Colonic mucosa (tissue), 4 donors: ENCODE measurements around the gene OMP. TPM values are rescaled to one million over a fixed set of nuclear protein-coding genes. Genes with fewer than 3 reads are reported as not detected.

Experiments
- DNase-seq: peaks from one replicate; pipeline ENCODE4 v3.0.0-alpha.2; 2020
- H3K27ac ChIP-seq: fragments of 200-600 bp; one replicate; pipeline ENCODE4 v1.8.0; 2021
- H3K27me3 ChIP-seq: fragments of 200-600 bp; one replicate; pipeline ENCODE4 v1.8.0; 2021
- H3K36me3 ChIP-seq: fragments of 200-600 bp; one replicate; pipeline ENCODE4 v1.8.0; 2021
- H3K4me1 ChIP-seq: fragments of 200-600 bp; one replicate; pipeline ENCODE4 v1.8.0; 2021; ENCODE audit warnings: mild to moderate bottlenecking
- H3K4me3 ChIP-seq: fragments of 200-600 bp; one replicate; pipeline ENCODE4 v1.8.0; 2021
- H3K9ac ChIP-seq, 2 donors: one replicate each; pipeline ENCODE4 v1.7.0; 2013; ENCODE audit warnings: control low read depth in 2 of 2, low read depth in 2 of 2, low read length in 2 of 2
- H3K9me3 ChIP-seq: fragments of 200-600 bp; one replicate; pipeline ENCODE4 v1.8.0; 2021
- intact Hi-C: fragments of 100-400 bp; cut with DNase I; formaldehyde crosslinking; loops from one replicate; pipeline ENCODE4 v1.14.1; 2022
- total RNA-seq, 2 donors: library from RNA; stranded (reverse); fragmentation: NEBNext Ultra II Directional in 1 of 2; extraction: Animal tissue kit (Norgen Biotek cat#: 25700) in 1 of 2; gene quantifications; one replicate each; pipeline ENCODE4 v1.2.1, GENCODE V29; 2021
- TF ChIP-seq, protein P1 (sequence below): fragments of 200-600 bp; IDR thresholded peaks from one replicate; pipeline ENCODE4 v1.8.0; 2022; ENCODE audit warnings: antibody characterized with exemption, mild to moderate bottlenecking
- donor health status: healthy.
- donor health status: DM: no; HTN: no; CAD: no.
- donor health status: DM: no; HTN: no; CAD: no.

Gene OMP
- total RNA-seq, 2 donors from 2014 or later = 7.5 to 16.8 TPM

DNA sequence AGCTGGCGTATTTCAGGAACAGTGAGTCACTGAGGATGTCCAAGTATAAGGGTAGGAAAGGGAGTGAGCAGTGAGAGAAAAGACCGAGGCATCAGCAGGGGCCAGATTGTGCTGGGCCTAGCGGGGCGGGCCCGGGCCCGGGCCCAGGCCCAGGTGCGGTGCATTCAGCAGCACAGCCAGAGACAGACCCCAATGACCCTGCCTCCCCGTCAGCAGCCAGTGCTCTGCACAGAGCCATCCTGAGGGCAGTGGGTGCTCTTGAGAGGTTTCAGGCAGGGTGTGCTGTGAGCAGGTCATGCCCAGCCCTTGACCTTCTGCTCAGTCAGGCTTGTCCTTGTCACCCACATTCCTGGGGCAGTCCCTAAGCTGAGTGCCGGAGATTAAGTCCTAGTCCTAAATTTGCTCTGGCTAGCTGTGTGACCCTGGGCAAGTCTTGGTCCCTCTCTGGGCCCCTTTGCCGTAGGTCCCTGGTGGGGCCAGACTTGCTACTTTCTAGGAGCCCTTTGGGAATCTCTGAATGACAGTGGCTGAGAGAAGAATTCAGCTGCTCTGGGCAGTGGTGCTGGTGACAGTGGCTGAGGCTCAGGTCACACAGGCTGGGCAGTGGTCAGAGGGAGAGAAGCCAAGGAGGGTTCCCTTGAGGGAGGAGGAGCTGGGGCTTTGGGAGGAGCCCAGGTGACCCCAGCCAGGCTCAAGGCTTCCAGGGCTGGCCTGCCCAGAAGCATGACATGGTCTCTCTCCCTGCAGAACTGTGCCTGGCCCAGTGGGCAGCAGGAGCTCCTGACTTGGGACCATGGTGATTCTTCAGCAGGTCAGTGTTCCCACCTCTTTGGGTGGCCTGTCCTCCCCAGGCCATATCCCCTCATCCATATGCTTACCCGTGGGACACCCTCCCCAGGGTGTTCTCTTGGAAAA is 27.5 kb downstream of the OMP start:
- peaks cover 8% of the 10 kb centered on the region for H3K4me1 ChIP-seq
- H3K9ac ChIP-seq = no peak overlapping the region
- H3K27me3 ChIP-seq = no peaks in the 10 kb centered on the region
- intact Hi-C loops = loop anchor here (5.0 kb wide), 1 partner anchor 422 kb away; no protein-coding TSS in a partner anchor
- H3K27ac ChIP-seq = no peak overlapping the region
- TF ChIP-seq, protein P1, sequence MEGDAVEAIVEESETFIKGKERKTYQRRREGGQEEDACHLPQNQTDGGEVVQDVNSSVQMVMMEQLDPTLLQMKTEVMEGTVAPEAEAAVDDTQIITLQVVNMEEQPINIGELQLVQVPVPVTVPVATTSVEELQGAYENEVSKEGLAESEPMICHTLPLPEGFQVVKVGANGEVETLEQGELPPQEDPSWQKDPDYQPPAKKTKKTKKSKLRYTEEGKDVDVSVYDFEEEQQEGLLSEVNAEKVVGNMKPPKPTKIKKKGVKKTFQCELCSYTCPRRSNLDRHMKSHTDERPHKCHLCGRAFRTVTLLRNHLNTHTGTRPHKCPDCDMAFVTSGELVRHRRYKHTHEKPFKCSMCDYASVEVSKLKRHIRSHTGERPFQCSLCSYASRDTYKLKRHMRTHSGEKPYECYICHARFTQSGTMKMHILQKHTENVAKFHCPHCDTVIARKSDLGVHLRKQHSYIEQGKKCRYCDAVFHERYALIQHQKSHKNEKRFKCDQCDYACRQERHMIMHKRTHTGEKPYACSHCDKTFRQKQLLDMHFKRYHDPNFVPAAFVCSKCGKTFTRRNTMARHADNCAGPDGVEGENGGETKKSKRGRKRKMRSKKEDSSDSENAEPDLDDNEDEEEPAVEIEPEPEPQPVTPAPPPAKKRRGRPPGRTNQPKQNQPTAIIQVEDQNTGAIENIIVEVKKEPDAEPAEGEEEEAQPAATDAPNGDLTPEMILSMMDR = no peak
- no peaks in the 10 kb centered on the region for H3K36me3 ChIP-seq
- DNase-seq = no peak
- H3K9me3 ChIP-seq = no peaks in the 10 kb centered on the region
- no peak overlapping the region for H3K4me3 ChIP-seq

DNA sequence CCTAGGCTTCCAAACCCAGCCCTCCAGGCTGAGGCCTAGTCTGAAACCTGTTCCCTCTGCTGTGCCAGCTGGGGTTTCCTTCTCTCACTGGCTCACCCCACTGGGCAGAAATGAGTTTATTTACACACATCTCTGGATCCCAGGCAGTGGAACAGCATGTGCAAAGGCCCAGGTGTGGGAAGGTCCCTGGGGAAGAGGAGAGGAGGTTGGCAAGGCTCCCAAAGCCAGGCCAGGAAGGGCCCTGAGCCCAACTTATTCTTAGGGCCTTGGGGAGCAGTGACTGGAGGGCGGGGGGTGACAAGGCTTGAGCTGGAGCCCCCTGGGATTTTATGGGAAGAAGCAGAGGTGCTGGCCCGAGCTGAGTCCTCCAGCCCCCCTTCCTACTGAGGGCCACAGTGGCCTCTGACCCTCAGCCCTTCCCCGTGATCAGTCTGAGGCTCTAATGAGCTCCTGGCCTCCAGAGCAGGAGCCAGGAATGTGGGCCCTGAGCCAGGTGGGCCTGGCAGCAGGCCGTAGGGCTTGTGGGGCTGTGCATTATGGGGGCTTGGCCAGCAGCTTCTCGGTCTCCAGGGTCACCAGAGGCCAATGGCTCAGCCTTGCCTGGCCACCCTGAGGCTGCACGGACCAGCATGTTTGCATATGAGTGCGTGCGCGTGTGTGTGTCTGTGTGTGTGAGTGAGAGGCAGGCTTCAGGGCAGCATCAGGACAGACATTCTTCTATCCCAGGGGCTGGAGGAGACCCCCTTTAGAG is 28.3 kb downstream of the OMP start:
- TF ChIP-seq, protein P1 = no peak
- Histone ChIP-seq H3K36me3 (no peaks in the 10 kb centered on the region), H3K9ac (no peak overlapping the region), H3K9me3 (no peaks in the 10 kb centered on the region), H3K27ac (no peak overlapping the region), H3K27me3 (no peaks in the 10 kb centered on the region), H3K4me1 (peaks cover 8% of the 10 kb centered on the region), H3K4me3 (no peak overlapping the region)
- DNase-seq = no peak
- intact Hi-C loops = no loop called here

DNA sequence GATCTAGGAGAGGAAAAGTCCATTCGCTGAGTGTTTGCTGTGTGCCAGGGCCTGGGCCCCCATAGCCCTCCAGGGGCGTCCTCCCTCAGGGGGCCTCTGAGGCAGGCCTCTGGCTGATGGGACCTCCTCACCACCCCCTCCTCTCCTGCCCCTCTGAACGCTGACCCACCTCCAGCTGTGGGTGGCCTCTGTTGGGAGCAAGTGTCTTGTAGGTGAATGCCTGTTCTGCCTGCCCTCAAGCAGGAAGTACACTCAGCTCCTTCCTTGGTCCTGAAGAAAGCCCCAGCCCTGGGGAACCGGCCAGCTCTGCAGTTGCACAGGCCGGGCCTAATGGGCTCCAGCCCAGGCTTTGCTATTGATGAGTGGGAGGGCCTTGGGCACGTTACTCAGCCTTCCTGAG is 28.9 kb downstream of the OMP start:
- Histone ChIP-seq H3K9me3 (no peaks in the 10 kb centered on the region), H3K36me3 (no peaks in the 10 kb centered on the region), H3K4me1 (peaks cover 8% of the 10 kb centered on the region), H3K27ac (no peak overlapping the region), H3K9ac (no peak overlapping the region), H3K27me3 (no peaks in the 10 kb centered on the region), H3K4me3 (no peak overlapping the region)
- DNase-seq = no peak
- TF ChIP-seq, protein P1 = no peak
- intact Hi-C loops = no loop called here

GRCh38 chr11:77135069-77135468 is 32.4 kb downstream of the OMP start:
- no peaks in the 10 kb centered on the region for H3K36me3 ChIP-seq
- H3K27ac ChIP-seq = no peak overlapping the region
- no peaks in the 10 kb centered on the region for H3K27me3 ChIP-seq
- no peaks in the 10 kb centered on the region for H3K4me1 ChIP-seq
- TF ChIP-seq, protein P1 = no peak
- DNase-seq = no peak
- H3K4me3 ChIP-seq = no peak overlapping the region
- no peaks in the 10 kb centered on the region for H3K9me3 ChIP-seq
- H3K9ac ChIP-seq = no peak overlapping the region
- intact Hi-C loops = no loop called here

- Histone ChIP-seq H3K9ac (no peak overlapping the region), H3K27ac (no peak overlapping the region), H3K4me1 (no peaks in the 10 kb centered on the region), H3K4me3 (no peak overlapping the region), H3K9me3 (no peaks in the 10 kb centered on the region), H3K27me3 (no peaks in the 10 kb centered on the region), H3K36me3 (no peaks in the 10 kb centered on the region)
- intact Hi-C loops = no loop called here
- TF ChIP-seq, protein P1 = no peak
- DNase-seq = no peak
These were observed 33.4 kb downstream of the OMP start for GRCh38 chr11:77136074-77136473.
